ENCODE measurements around the gene CD8A.
A peak's percentile ranks its signal among the peaks of the same experiment; 100 is the strongest.
"Not testable (repeated sequence)": the region's sequence is repeated elsewhere in the genome, so short reads cannot be mapped to it uniquely, and the experiment has no call there.

The CD8A gene

GRCh38 chr2:86790676-86791572, at the start of gene CD8A:
CD8A (minus strand) TSS chr2:86790913; CDS start chr2:86790825, 88 bp downstream.
- no peak for DNase-seq

GRCh38 chr2:86839871-86840548, 49.3 kb upstream of the CD8A start:
- not testable (repeated sequence) for DNase-seq

- DNase-seq, result not testable (repeated sequence)
These were observed 48.7 kb upstream of the CD8A start for GRCh38 chr2:86839455-86839854.

GRCh38 chr2:86837714-86838113, 47.0 kb upstream of the CD8A start:
- DNase-seq, result not testable (repeated sequence)

- DNase-seq, result not testable (repeated sequence)
These were observed 46.4 kb upstream of the CD8A start for GRCh38 chr2:86836915-86837695.

GRCh38 chr2:86835548-86835889, 44.8 kb upstream of the CD8A start:
- DNase-seq, result not testable (repeated sequence)

GRCh38 chr2:86833315-86833714, 42.6 kb upstream of the CD8A start:
- DNase-seq, result no peak

- no peak for DNase-seq
These were observed 41.8 kb upstream of the CD8A start for GRCh38 chr2:86832334-86833096.

GRCh38 chr2:86831537-86831936, 40.8 kb upstream of the CD8A start:
- DNase-seq, result no peak

- no peak for DNase-seq
These were observed 36.2 kb upstream of the CD8A start for GRCh38 chr2:86826951-86827350.

GRCh38 chr2:86825693-86826381, 35.1 kb upstream of the CD8A start:
- no peak for DNase-seq

GRCh38 chr2:86825036-86825692, 34.5 kb upstream of the CD8A start:
- DNase-seq, result no peak

GRCh38 chr2:86822668-86823345, 32.1 kb upstream of the CD8A start:
- no peak for DNase-seq

- no peak for DNase-seq
These were observed 31.1 kb upstream of the CD8A start for GRCh38 chr2:86821842-86822241.

GRCh38 chr2:86821306-86821705, 30.6 kb upstream of the CD8A start:
- no peak for DNase-seq

- no peak for DNase-seq
These were observed 28.2 kb upstream of the CD8A start for GRCh38 chr2:86818957-86819356.

- DNase-seq, result no peak
These were observed 27.5 kb upstream of the CD8A start for GRCh38 chr2:86818114-86818801.

- DNase-seq, result no peak
These were observed 24.9 kb upstream of the CD8A start for GRCh38 chr2:86815611-86816010.

- DNase-seq, result peak in 1 of 14 donors; percentile 53
These were observed 18.9 kb upstream of the CD8A start for GRCh38 chr2:86809481-86810121.
